NCI-H2029 (cell line): Measurements from ENCODE around the gene UMAD1.
A peak's percentile ranks its signal among the peaks of the same experiment; 100 is the strongest.
"Not testable (repeated sequence)": the region's sequence is repeated elsewhere in the genome, so short reads cannot be mapped to it uniquely, and the experiment has no call there.

Experiments used
- DNase-seq: peaks from one replicate; lab custom pipeline; 2025; lab: John Stamatoyannopoulos, UW

Gene UMAD1

GRCh38 chr7:7798510-7798909, 158.0 kb downstream of the UMAD1 start:
- no peak for DNase-seq

DNA sequence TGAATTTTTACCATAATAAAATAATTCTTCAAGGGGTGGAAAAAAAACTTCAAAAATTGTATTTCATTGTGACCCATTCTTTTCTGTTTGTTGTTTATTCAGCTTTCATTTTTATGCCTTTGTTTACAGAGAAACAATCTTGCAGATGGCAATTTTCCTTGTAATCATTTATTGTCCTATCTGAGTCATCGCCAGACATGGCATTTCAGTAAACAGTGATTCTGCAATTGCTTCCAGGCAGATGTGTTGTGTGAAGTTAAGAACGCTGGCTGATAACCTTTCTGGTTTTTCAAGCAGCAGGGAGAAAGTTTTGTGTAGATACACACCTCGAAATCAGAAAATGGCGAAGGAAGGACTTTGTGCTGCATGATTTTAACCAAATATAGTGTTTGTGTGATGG, 158.6 kb downstream of the UMAD1 start:
- DNase-seq: peak; percentile 40

DNA sequence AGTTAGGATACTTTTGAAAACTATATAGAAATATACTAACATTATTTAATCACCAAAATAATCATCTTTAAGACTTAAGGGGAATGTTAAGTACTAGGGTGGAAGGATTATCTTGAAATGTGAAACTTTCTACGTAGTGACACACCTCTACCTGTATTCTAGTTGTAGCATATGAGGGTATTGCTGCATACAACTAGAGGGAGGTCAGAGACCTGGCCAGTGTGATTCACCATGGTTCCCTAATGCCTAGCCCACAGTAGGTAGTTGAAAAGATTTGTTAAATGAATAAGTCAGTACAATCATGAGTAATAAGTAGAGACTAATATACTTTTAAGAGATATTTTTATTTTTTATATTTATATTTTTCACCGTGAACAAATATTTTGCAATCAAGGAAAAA, 162.0 kb downstream of the UMAD1 start:
- DNase-seq: no peak

DNA sequence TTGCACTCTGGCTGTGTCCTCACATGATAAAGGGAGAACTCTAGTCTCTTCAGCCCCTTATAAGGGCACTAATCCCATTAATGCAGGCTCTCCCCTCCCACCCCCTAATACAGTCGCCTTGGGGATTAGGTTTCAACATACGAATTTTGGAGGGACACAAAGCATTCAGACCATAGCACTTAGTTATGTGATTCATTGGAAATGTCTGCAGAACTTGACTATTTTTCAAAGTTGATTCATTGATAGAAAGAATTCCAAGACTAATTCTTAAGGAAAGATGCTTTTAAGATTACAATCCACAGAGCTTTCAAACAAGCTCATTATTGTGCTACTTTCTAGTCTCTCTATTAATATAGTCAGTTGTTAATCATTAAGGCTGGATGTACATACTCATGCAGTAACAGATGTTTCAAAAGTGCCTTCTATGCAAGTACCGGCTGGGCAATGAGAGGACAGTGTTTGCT, 163.2 kb downstream of the UMAD1 start:
- no peak for DNase-seq

GRCh38 chr7:7804822-7805221, 164.3 kb downstream of the UMAD1 start:
- DNase-seq: not testable (repeated sequence)

DNA sequence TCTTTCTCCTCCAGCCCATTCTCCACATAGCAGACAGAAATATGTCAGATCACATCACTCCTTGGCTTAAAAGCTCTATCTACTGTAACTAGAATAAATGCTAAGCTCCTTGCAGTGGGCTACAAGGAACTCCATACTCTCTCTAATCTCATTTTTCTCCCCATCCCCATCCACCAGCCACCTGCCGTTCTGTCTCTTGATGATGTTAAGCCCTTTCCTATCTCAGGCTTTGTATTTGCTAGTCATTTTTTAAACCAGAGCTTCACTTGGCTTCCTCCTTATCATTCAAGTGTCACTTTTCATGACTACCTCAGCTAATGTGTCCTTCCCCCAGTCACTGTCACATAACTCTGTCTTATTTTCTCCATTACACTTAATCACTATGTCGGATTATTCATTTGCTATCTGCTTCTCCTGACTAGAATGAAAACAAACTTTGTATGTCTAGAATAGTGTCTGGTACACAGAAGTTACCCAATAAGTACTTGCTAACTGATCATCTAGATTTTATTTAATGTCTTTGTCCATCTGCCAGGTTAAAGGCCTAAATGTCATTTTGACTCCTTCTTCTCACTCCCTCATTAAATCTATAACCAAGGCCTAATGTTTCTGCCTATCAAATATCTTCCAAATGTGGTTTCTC, 165.1 kb downstream of the UMAD1 start:
- no peak for DNase-seq

- DNase-seq: no peak
Measured at GRCh38 chr7:7808156-7808555, 167.6 kb downstream of the UMAD1 start.

DNA sequence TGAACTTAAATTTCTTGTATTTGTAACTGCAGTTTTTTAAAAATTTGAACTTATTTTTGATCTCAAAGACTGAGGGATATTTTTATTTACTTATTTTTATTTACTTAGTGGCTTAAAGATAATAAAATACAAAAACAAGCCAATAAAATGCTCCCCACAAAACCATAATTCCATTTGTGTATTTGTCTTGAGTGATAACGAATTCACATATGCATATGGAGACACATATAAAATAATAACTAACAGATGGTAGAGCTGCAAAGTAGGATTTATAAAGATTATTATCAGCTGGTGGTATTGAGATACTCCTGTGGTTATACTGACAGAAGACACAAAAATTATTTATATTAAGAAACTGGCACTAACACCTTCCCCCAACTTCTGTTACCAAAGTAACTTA, 168.1 kb downstream of the UMAD1 start:
- no peak for DNase-seq

- no peak for DNase-seq
Measured at GRCh38 chr7:7810380-7810779, 169.8 kb downstream of the UMAD1 start.

DNA sequence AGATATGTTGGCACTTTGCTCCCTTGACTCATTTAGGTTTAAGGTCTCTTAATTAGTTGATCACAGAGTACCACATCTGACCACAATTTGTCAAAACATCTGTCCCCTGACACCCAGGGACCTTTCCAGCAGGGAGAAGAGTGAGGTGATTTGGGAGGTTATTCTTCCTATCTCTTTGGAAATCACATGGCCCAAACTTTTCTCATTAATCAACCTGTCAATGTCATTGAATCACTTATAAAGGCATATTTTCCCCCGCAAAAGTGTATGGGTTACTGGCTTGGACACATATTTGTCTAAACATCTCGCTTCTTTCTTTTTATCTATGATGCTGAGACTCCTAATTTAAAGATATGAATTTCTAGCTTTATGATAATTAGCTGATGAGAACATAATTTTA, 170.3 kb downstream of the UMAD1 start:
- DNase-seq: no peak

GRCh38 chr7:7812112-7812511, 171.6 kb downstream of the UMAD1 start:
- no peak for DNase-seq

DNA sequence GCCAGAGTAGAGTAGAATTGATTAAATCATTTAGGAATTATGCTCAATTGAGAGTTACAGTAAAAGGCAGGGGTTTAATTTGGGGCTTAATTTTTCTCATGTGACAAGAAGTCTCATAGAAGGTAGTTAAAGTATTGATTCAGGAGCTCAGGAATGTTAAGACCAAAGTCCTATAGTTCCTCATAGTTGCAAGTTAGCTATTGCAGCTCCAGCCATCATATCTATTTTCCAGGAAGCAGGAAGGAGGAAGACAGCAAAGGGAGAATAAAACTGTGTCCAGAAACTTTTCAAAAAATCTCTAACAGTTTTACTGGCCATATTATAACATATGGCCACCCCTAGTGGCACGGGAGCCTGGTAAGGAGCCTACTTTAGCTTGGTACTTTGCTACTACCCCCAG, 174.8 kb downstream of the UMAD1 start:
- DNase-seq: no peak

- no peak for DNase-seq
Measured at GRCh38 chr7:7816084-7816483, 175.5 kb downstream of the UMAD1 start.

DNA sequence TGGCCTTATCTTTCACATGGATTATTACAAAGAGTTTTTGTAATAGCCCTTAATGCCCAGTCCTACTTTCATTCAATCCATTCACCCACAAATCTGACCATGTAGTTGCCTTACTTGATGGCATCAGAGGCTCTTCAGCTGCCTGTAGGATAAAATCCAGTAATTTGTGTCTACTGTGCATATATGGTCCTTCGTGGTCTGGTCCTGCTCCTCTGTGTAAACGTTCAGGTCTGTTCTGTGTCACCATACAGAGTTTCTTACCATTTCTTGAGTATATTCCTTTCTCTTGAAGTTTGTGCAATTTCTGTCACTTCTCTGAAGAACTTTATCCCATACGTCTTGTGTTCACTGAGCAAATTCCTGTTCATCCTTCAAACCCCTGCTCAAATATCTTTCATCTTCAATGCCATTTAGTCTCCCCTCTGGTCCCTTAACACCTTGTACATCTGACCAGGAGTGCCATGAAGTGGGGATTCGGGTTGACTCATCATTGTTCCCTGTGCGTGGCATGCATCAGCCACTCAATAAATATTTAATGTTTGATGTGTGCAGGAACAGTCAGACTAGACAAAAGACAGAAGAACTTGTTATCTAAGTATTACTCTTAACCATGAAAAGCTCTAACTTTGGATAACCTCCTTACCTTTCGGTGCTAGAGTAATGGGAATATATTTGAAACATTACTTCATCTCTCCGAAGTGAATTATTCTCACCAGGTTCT, 176.4 kb downstream of the UMAD1 start:
- DNase-seq: no peak

- DNase-seq: no peak
Measured at GRCh38 chr7:7817748-7818147, 177.2 kb downstream of the UMAD1 start.

DNA sequence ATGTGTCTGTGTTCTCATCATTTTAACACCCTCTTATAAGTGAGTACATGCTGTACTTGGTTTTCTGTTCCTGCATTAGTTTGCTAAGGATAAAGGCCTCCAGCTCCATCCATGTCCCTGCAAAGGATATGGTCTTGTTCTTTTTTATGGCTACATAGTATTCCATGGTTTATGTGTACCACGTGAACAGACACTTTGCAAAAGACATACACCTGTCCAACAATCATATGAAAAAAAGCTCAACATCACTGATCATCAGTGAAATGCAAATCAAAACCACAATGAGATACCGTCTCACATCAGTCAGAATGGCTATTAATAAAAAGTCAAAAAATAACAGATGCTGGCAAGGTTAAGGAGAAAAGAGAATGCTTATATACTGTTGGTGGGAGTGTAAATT, 177.6 kb downstream of the UMAD1 start:
- not testable (repeated sequence) for DNase-seq

DNA sequence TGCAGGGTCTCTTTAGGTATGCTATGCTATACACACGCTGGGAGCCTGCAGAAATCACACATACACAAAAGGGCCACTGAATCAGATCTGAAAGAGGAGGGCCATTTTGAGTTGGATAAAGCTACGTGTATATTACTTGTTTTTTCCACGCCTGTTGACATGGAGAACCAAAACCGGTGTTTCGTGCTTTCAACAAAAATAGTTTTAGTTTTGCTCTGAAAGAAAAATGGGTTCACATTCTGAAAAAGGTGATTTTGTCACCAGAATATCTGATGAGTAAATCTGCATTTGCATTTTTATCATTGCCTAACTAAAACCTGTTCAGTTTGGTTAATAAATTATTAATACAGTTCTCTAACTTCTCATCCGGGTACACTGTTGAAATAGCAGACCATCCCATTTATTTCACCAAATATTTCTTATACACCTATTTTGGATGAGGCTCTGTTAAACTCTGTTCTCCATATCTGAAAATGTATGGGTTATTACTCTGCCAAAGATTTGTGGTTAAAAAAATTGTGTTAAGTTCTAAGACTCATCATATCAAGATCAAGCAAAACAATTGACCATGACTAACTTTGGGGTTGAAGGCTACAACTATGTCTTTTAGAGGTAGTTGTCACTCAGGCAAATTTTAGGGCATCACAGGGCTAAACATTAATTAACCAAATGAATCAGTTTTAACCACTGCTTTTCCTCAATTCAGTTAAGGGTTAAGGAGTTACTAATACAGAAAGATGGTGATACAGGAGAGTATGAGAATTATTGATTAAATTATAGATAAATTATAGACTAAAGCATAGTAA, 179.1 kb downstream of the UMAD1 start:
- DNase-seq: no peak

- DNase-seq: no peak
Measured at GRCh38 chr7:7820409-7820808, 179.9 kb downstream of the UMAD1 start.

GRCh38 chr7:7820939-7821338, 180.4 kb downstream of the UMAD1 start:
- DNase-seq: no peak

DNA sequence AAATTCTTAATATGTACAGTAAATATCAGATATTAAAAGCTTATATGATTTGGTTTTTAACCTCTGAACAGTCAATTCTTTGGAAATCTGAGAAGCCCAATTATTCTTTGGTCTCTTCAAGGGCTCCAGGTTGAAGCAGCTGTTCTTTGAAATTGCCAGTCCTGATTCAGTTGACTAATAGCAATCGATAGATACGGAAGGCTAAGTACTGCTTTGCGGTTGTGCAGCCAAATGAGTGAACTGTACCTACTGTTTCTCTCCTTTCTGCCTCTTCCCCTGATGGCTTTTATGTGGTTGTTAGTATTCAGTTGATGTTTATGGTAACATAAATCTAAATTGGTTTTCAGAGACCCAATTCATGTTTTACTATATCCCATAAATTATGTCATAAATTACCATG, 181.0 kb downstream of the UMAD1 start:
- DNase-seq: no peak

GRCh38 chr7:7825294-7825693, 184.7 kb downstream of the UMAD1 start:
- not testable (repeated sequence) for DNase-seq

- DNase-seq: peak; percentile 28
Measured at GRCh38 chr7:7829667-7830066, 189.1 kb downstream of the UMAD1 start.
